GM21381 (cell line): ENCODE data around the gene POLR2F.
"Not testable (repeated sequence)": the region's sequence is repeated elsewhere in the genome, so short reads cannot be mapped to it uniquely, and the experiment has no call there.

Experiments
- ATAC-seq: cut with Tn5 transposase; IDR thresholded peaks from one replicate; pipeline ENCODE4 v1.9.1; 2021; ENCODE audit warnings: mild to moderate bottlenecking, moderate library complexity; ENCODE audit not compliant: unreplicated experiment

The POLR2F gene

GRCh38 chr22:37951305-37951704 is 2.2 kb upstream of the POLR2F start:
- ATAC-seq = no peak

GRCh38 chr22:37952629-37953028 is 870 bp upstream of the POLR2F start:
- ATAC-seq = not testable (repeated sequence)

GRCh38 chr22:37953062-37953436 is 450 bp upstream of the POLR2F start:
- ATAC-seq = peak; percentile 9

- no peak for ATAC-seq
Observed at GRCh38 chr22:37954686-37955085, 1.2 kb downstream of the POLR2F start.

GRCh38 chr22:37955825-37956397 is 2.4 kb downstream of the POLR2F start:
- ATAC-seq = not testable (repeated sequence)

- no peak for ATAC-seq
Observed at GRCh38 chr22:37957232-37957631, 3.7 kb downstream of the POLR2F start.

- ATAC-seq = no peak
Observed at GRCh38 chr22:37959231-37959825, 5.8 kb downstream of the POLR2F start.

GRCh38 chr22:37961062-37961461 is 7.6 kb downstream of the POLR2F start:
- no peak for ATAC-seq

GRCh38 chr22:37965940-37966664 is 12.6 kb downstream of the POLR2F start:
- no peak for ATAC-seq

- no peak for ATAC-seq
Observed at GRCh38 chr22:37967147-37967546, 13.6 kb downstream of the POLR2F start.

GRCh38 chr22:37967637-37968451 is 14.3 kb downstream of the POLR2F start:
- ATAC-seq = no peak

- ATAC-seq = no peak
Observed at GRCh38 chr22:37968452-37969251, 15.2 kb downstream of the POLR2F start.

GRCh38 chr22:37970864-37971263 is 17.4 kb downstream of the POLR2F start:
- no peak for ATAC-seq

- ATAC-seq = no peak
Observed at GRCh38 chr22:37971475-37972434, 18.3 kb downstream of the POLR2F start.

GRCh38 chr22:37972527-37972926 is 19.0 kb downstream of the POLR2F start:
- no peak for ATAC-seq

GRCh38 chr22:37973271-37974170 is 20.0 kb downstream of the POLR2F start:
- no peak for ATAC-seq

- no peak for ATAC-seq
Observed at GRCh38 chr22:37975153-37975552, 21.7 kb downstream of the POLR2F start.

- ATAC-seq = not testable (repeated sequence)
Observed at GRCh38 chr22:37976022-37976421, 22.5 kb downstream of the POLR2F start.

GRCh38 chr22:37976547-37976946 is 23.0 kb downstream of the POLR2F start:
- no peak for ATAC-seq
